IMR-90 (cell line): Measurements from ENCODE around the gene DZIP3. TPM values are rescaled to one million over a fixed set of nuclear protein-coding genes. Genes with fewer than 3 reads are reported as not detected.
A peak's percentile ranks its signal among the peaks of the same experiment; 100 is the strongest.

Experiments
- ATAC-seq: fragments of 200-7000 bp; cut with Tn5 transposase; 2 replicates; pipeline ENCODE4 v1.9.1; 2020; ENCODE audit warnings: low read depth, mild to moderate bottlenecking, moderate library complexity
- BruUV-seq: library from RNA; stranded (reverse); fragments of 400-500 nt; replicated peaks from 2 replicates; lab custom pipeline; 2021; lab: Mats Ljungman, UMichigan
- CTCF ChIA-PET: fragments of 300-600 bp; formaldehyde crosslinking; extraction: SDS; loops from one replicate; lab custom pipeline; 2021; ENCODE audit warnings: antibody characterized with exemption; lab: Yijun Ruan, JAX
- POLR2A ChIA-PET: fragments of 300-600 bp; sonication (Branson Sonifier 250); formaldehyde crosslinking; loops from one replicate; lab custom pipeline; 2022; ENCODE audit warnings: antibody characterized with exemption; ENCODE audit not compliant: unreplicated experiment; lab: Charles Lee
- DNase-seq: peaks from one replicate; pipeline ENCODE4 v3.0.0; 2013
- H2AFZ ChIP-seq: replicated peaks from 2 replicates; pipeline ENCODE3; 2013; ENCODE audit warnings: low read length, mild to moderate bottlenecking; ENCODE audit not compliant: poor library complexity
- H2AK5ac ChIP-seq: 2 replicates; pipeline ENCODE4 v1.6.1; 2013; ENCODE audit warnings: low read depth, low read length, inconsistent platforms
- H2AK9ac ChIP-seq: replicated peaks from 2 replicates; pipeline ENCODE3; 2013; ENCODE audit warnings: mild to moderate bottlenecking, low read depth, low read length, moderate library complexity; ENCODE audit not compliant: poor library complexity
- H2BK120ac ChIP-seq: 2 replicates; pipeline ENCODE4 v1.6.1; 2013; ENCODE audit warnings: low read depth, low read length, inconsistent platforms
- H2BK15ac ChIP-seq: 3 replicates; pipeline ENCODE4 v1.6.1; 2013; ENCODE audit warnings: low read depth, low read length, inconsistent platforms
- H2BK20ac ChIP-seq: 2 replicates; pipeline ENCODE4 v1.6.1; 2013; ENCODE audit warnings: low read depth, mild to moderate bottlenecking, inconsistent platforms, low read length, moderate library complexity
- H2BK5ac ChIP-seq: 2 replicates; pipeline ENCODE4 v1.6.1; 2013; ENCODE audit warnings: mild to moderate bottlenecking, low read depth, low read length, inconsistent platforms; ENCODE audit not compliant: poor library complexity, severe bottlenecking
- H3K14ac ChIP-seq: replicated peaks from 2 replicates; pipeline ENCODE4 v1.6.1; 2013; ENCODE audit warnings: low read depth, low read length, inconsistent platforms
- H3K18ac ChIP-seq: 2 replicates; pipeline ENCODE4 v1.6.1; 2013; ENCODE audit warnings: low read depth, low read length, control low read depth
- H3K23ac ChIP-seq: 2 replicates; pipeline ENCODE4 v1.6.1; 2013; ENCODE audit warnings: low read depth, low read length, inconsistent platforms
- H3K27ac ChIP-seq: 2 replicates; pipeline ENCODE4 v1.5.1; 2013; ENCODE audit warnings: mild to moderate bottlenecking, control low read depth, low read length; ENCODE audit not compliant: insufficient read depth
- H3K27me3 ChIP-seq: 2 replicates; pipeline ENCODE4 v1.6.1; 2013; ENCODE audit warnings: low read length; ENCODE audit not compliant: control insufficient read depth, insufficient read depth
- H3K36me3 ChIP-seq: 2 replicates; pipeline ENCODE4 v1.6.1; 2013; ENCODE audit warnings: low read length, mixed read lengths; ENCODE audit not compliant: control insufficient read depth, insufficient read depth
- H3K4ac ChIP-seq: 2 replicates; pipeline ENCODE4 v1.6.1; 2013; ENCODE audit warnings: low read depth, low read length, inconsistent platforms
- H3K4me1 ChIP-seq: 2 replicates; pipeline ENCODE4 v1.6.1; 2013; ENCODE audit warnings: low read length, mixed read lengths; ENCODE audit not compliant: control insufficient read depth, insufficient read depth
- H3K4me2 ChIP-seq: 2 replicates; pipeline ENCODE4 v1.6.1; 2013; ENCODE audit warnings: low read depth, mild to moderate bottlenecking, control low read depth, low read length, moderate library complexity
- H3K4me3 ChIP-seq: 2 replicates; pipeline ENCODE4 v1.5.1; 2013; ENCODE audit warnings: low read depth, mild to moderate bottlenecking, control low read depth, low read length, moderate library complexity; ENCODE audit not compliant: insufficient read depth
- H3K56ac ChIP-seq: 2 replicates; pipeline ENCODE4 v1.6.1; 2013; ENCODE audit warnings: low read length, inconsistent platforms; ENCODE audit not compliant: insufficient read depth; ENCODE audit errors: extremely low read depth
- H3K79me1 ChIP-seq, 2 experiments: 2 replicates each; pipeline ENCODE4 v1.6.1; 2013; ENCODE audit warnings: low read length in 2 of 2, inconsistent platforms in 1 of 2, low read depth in 1 of 2
- H3K9ac ChIP-seq: 2 replicates; pipeline ENCODE4 v1.6.1; 2013; ENCODE audit warnings: low read depth, low read length, control low read depth
- H3K9me1 ChIP-seq: 2 replicates; pipeline ENCODE4 v1.6.1; 2013; ENCODE audit warnings: low read length, inconsistent platforms; ENCODE audit not compliant: insufficient read depth
- H3K9me3 ChIP-seq: 2 replicates; pipeline ENCODE4 v1.6.1; 2013; ENCODE audit warnings: low read length; ENCODE audit not compliant: control insufficient read depth, insufficient read depth
- H4K20me1 ChIP-seq: 2 replicates; pipeline ENCODE4 v1.6.1; 2013; ENCODE audit warnings: low read length, inconsistent platforms; ENCODE audit not compliant: insufficient read depth
- H4K5ac ChIP-seq: 2 replicates; pipeline ENCODE4 v1.6.1; 2013; ENCODE audit warnings: mild to moderate bottlenecking, low read depth, low read length, control low read depth
- H4K8ac ChIP-seq, 2 experiments: 2 replicates each; pipeline ENCODE4 v1.6.1; 2013; ENCODE audit warnings: low read depth in 2 of 2, low read length in 2 of 2, control low read depth in 1 of 2, inconsistent platforms in 1 of 2
- H4K91ac ChIP-seq: 2 replicates; pipeline ENCODE4 v1.6.1; 2013; ENCODE audit warnings: low read depth, low read length, inconsistent platforms; ENCODE audit not compliant: insufficient read depth
- BHLHE40 ChIP-seq: fragments of 150-350 bp; IDR thresholded peaks from 2 replicates; pipeline ENCODE4 v1.6.1; 2016; ENCODE audit warnings: mild to moderate bottlenecking, low read depth, low read length
- CEBPB ChIP-seq: IDR thresholded peaks from 2 replicates; pipeline ENCODE4 v1.6.1; 2012; ENCODE audit warnings: low read depth, low read length, improper control_type of control experiment
- CHD1 ChIP-seq: IDR thresholded peaks from 2 replicates; pipeline ENCODE4 v1.6.1; 2012; ENCODE audit warnings: low read depth, low read length, improper control_type of control experiment
- FOS ChIP-seq: fragments of 150-350 bp; IDR thresholded peaks from 2 replicates; pipeline ENCODE4 v1.6.1; 2016; ENCODE audit warnings: low read depth, low read length
- MAFK ChIP-seq: IDR thresholded peaks from 2 replicates; pipeline ENCODE4 v1.6.1; 2012; ENCODE audit warnings: low read depth, low read length, improper control_type of control experiment
- MAZ ChIP-seq: IDR thresholded peaks from 2 replicates; pipeline ENCODE4 v1.6.1; 2012; ENCODE audit warnings: low read depth, mild to moderate bottlenecking, low read length, improper control_type of control experiment, moderate library complexity, borderline replicate concordance
- MXI1 ChIP-seq: IDR thresholded peaks from 2 replicates; pipeline ENCODE4 v1.6.1; 2012; ENCODE audit warnings: low read depth, mild to moderate bottlenecking, low read length, moderate library complexity, borderline replicate concordance
- NFE2L2 ChIP-seq: fragments of 150-350 bp; IDR thresholded peaks from 2 replicates; pipeline ENCODE4 v1.6.1; 2016; ENCODE audit warnings: low read depth, mild to moderate bottlenecking, low read length
- POLR2A ChIP-seq: IDR thresholded peaks from 2 replicates; pipeline ENCODE4 v1.6.1; 2012; ENCODE audit warnings: mild to moderate bottlenecking, low read depth, low read length
- RAD21 ChIP-seq: IDR thresholded peaks from 2 replicates; pipeline ENCODE4 v1.6.1; 2012; ENCODE audit warnings: low read length, improper control_type of control experiment
- RCOR1 ChIP-seq: IDR thresholded peaks from 2 replicates; pipeline ENCODE4 v1.6.1; 2012; ENCODE audit warnings: mild to moderate bottlenecking, low read length, improper control_type of control experiment; ENCODE audit not compliant: insufficient replicate concordance
- RFX5 ChIP-seq: IDR thresholded peaks from 2 replicates; pipeline ENCODE4 v1.8.0; 2012; ENCODE audit warnings: low read depth, mild to moderate bottlenecking, low read length, moderate library complexity
- dilution Hi-C: fragments of 300-500 bp; cut with HindIII; formaldehyde crosslinking; loops from one replicate; pipeline ENCODE4 v1.14.3; 2018; ENCODE audit warnings: low sequenced_read_pairs; ENCODE audit not compliant: unreplicated experiment
- in situ Hi-C: fragments of 300-500 bp; cut with MboI; formaldehyde crosslinking; loops from 3 replicates; pipeline ENCODE4 v1.14.3; 2019; ENCODE audit warnings: low sequenced_read_pairs, inconsistent platforms, mixed read lengths
- intact Hi-C: fragments of 100-400 bp; cut with micrococcal nuclease; formaldehyde crosslinking; loops from 2 replicates; pipeline ENCODE4 v1.10.0; 2022
- polyA plus RNA-seq, 3 experiments: library from polyadenylated mRNA; depleted of rRNA; stranded (reverse); fragments of >200 nt; gene quantifications; 2 replicates each; pipeline ENCODE4 v1.2.3, GENCODE V29; 2012; ENCODE audit warnings: low replicate concordance in 1 of 3
- total RNA-seq: library from RNA; depleted of rRNA; stranded (reverse); fragments of >200 nt; gene quantifications from 2 replicates; pipeline ENCODE4 v1.2.3, GENCODE V29; 2012
- TF ChIP-seq, protein P1 (sequence below): fragments of 150-350 bp; IDR thresholded peaks from 2 replicates; pipeline ENCODE4 v1.6.1; 2016; ENCODE audit warnings: low read depth, mild to moderate bottlenecking, low read length, moderate library complexity, borderline replicate concordance
- TF ChIP-seq, protein P2 (sequence below): fragments of 150-350 bp; IDR thresholded peaks from 2 replicates; pipeline ENCODE4 v1.6.1; 2017; ENCODE audit warnings: mild to moderate bottlenecking, antibody characterized with exemption, low read length, low read depth
- TF ChIP-seq, protein P3 (sequence below): conservative IDR thresholded peaks from 2 replicates; pipeline ENCODE4 v1.5.1; 2012; ENCODE audit warnings: mild to moderate bottlenecking, low read depth, low read length, improper control_type of control experiment

Gene DZIP3
- total and polyA plus RNA-seq, 2 of the 4 experiments (the other 2 are of a cell fraction), result 7.0 to 9.9 TPM

DNA sequence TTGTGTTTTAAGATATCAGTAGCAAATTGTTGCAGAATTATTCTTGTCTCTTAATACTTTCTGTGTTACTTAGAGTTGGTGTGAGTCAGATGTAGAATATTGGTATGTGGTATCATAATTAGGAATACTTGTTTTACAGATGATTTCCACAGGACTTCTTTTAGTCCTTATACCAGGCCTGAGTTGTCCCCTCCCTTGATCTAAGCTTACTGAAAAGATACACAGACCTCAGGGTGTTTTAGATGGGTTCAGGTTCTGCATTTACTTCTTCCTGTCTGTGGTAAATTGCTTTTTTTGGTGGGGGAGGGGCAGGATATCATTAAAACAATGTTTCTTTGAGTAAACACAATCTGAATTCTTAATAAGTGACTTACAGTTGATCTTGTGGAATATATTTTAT is 14.2 kb downstream of the DZIP3 start:
- Histone ChIP-seq H2BK5ac (no peak overlapping the region), H3K14ac (no peak overlapping the region), H4K5ac (no peak overlapping the region), H3K9me1 (no peaks in the 10 kb centered on the region), H3K9ac (no peak overlapping the region), H3K27me3 (no peaks in the 10 kb centered on the region), H3K79me1 (0 out of 4 replicates have a peak, but pooled peaks cover 0 to 3% of the 10 kb centered on the region in 2 experiments), H2AK5ac (no peak overlapping the region), H3K9me3 (no peaks in the 10 kb centered on the region), H3K4me2 (no peak overlapping the region), H4K20me1 (no peaks in the 10 kb centered on the region), H3K4me1 (no peaks in the 10 kb centered on the region), H3K4ac (no peak overlapping the region), H3K4me3 (no peak overlapping the region), H2AK9ac (no peak overlapping the region), H3K36me3 (no peaks in the 10 kb centered on the region), H2BK20ac (no peak overlapping the region), H2BK120ac (no peak overlapping the region), H4K91ac (no peak overlapping the region), H3K18ac (no peak overlapping the region), H2BK15ac (no peak overlapping the region), H3K56ac (no peak overlapping the region), H3K27ac (no peak overlapping the region), H2AFZ (no peak overlapping the region), H4K8ac (no peak overlapping the region), H3K23ac (no peak overlapping the region)
- peak; percentile 23 for DNase-seq
- dilution Hi-C loops, result no loop called here
- ChIA-PET POLR2A (no interaction called here), CTCF (no interaction called here)
- in situ Hi-C loops, result no loop called here
- intact Hi-C loops, result no loop called here
- TF ChIP-seq CHD1 (no peak), MAZ (no peak), RAD21 (no peak), RFX5 (no peak), MXI1 (no peak), FOS (no peak), NFE2L2 (no peak), CEBPB (no peak), BHLHE40 (no peak), POLR2A (no peak), MAFK (no peak), RCOR1 (no peak)
- TF ChIP-seq, protein P1, sequence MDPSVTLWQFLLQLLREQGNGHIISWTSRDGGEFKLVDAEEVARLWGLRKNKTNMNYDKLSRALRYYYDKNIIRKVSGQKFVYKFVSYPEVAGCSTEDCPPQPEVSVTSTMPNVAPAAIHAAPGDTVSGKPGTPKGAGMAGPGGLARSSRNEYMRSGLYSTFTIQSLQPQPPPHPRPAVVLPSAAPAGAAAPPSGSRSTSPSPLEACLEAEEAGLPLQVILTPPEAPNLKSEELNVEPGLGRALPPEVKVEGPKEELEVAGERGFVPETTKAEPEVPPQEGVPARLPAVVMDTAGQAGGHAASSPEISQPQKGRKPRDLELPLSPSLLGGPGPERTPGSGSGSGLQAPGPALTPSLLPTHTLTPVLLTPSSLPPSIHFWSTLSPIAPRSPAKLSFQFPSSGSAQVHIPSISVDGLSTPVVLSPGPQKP, result no peak
- TF ChIP-seq, protein P2, sequence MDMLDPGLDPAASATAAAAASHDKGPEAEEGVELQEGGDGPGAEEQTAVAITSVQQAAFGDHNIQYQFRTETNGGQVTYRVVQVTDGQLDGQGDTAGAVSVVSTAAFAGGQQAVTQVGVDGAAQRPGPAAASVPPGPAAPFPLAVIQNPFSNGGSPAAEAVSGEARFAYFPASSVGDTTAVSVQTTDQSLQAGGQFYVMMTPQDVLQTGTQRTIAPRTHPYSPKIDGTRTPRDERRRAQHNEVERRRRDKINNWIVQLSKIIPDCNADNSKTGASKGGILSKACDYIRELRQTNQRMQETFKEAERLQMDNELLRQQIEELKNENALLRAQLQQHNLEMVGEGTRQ, result no peak
- TF ChIP-seq, protein P3, sequence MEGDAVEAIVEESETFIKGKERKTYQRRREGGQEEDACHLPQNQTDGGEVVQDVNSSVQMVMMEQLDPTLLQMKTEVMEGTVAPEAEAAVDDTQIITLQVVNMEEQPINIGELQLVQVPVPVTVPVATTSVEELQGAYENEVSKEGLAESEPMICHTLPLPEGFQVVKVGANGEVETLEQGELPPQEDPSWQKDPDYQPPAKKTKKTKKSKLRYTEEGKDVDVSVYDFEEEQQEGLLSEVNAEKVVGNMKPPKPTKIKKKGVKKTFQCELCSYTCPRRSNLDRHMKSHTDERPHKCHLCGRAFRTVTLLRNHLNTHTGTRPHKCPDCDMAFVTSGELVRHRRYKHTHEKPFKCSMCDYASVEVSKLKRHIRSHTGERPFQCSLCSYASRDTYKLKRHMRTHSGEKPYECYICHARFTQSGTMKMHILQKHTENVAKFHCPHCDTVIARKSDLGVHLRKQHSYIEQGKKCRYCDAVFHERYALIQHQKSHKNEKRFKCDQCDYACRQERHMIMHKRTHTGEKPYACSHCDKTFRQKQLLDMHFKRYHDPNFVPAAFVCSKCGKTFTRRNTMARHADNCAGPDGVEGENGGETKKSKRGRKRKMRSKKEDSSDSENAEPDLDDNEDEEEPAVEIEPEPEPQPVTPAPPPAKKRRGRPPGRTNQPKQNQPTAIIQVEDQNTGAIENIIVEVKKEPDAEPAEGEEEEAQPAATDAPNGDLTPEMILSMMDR, result no peak
- ATAC-seq, result peak; percentile 84
- no TSS peak for BruUV-seq
